HG03575 (cell line): ENCODE measurements around the gene SND1.

Experiments
- ATAC-seq: cut with Tn5 transposase; IDR thresholded peaks from one replicate; pipeline ENCODE4 v1.9.1; 2021; ENCODE audit not compliant: unreplicated experiment, insufficient number of reproducible peaks, low FRiP score; ENCODE audit errors: extremely low read depth

Gene SND1

GRCh38 chr7:127678337-127678736 is 26.3 kb downstream of the SND1 start:
- no peak for ATAC-seq

- ATAC-seq = peak; percentile 50
These were observed 27.0 kb downstream of the SND1 start for GRCh38 chr7:127678947-127679346.

GRCh38 chr7:127680983-127681382 is 29.0 kb downstream of the SND1 start:
- no peak for ATAC-seq

- ATAC-seq = no peak
These were observed 30.1 kb downstream of the SND1 start for GRCh38 chr7:127682140-127682539.

GRCh38 chr7:127683776-127684681 is 32.0 kb downstream of the SND1 start:
- peak; percentile 81 for ATAC-seq

- no peak for ATAC-seq
These were observed 37.3 kb downstream of the SND1 start for GRCh38 chr7:127689194-127689772.

GRCh38 chr7:127690337-127690736 is 38.3 kb downstream of the SND1 start:
- ATAC-seq = no peak

- no peak for ATAC-seq
These were observed 38.8 kb downstream of the SND1 start for GRCh38 chr7:127690806-127691205.

GRCh38 chr7:127692200-127692599 is 40.2 kb downstream of the SND1 start:
- no peak for ATAC-seq

- ATAC-seq = no peak
These were observed 47.9 kb downstream of the SND1 start for GRCh38 chr7:127699853-127700252.

- no peak for ATAC-seq
These were observed 50.2 kb downstream of the SND1 start for GRCh38 chr7:127702052-127702652.

GRCh38 chr7:127702938-127703337 is 50.9 kb downstream of the SND1 start:
- no peak for ATAC-seq

GRCh38 chr7:127704211-127704610 is 52.2 kb downstream of the SND1 start:
- no peak for ATAC-seq

- no peak for ATAC-seq
These were observed 53.5 kb downstream of the SND1 start for GRCh38 chr7:127705461-127705959.

- no peak for ATAC-seq
These were observed 54.8 kb downstream of the SND1 start for GRCh38 chr7:127706766-127707165.

- ATAC-seq = no peak
These were observed 56.2 kb downstream of the SND1 start for GRCh38 chr7:127708201-127708600.

GRCh38 chr7:127708788-127709187 is 56.8 kb downstream of the SND1 start:
- no peak for ATAC-seq

GRCh38 chr7:127710635-127711034 is 58.6 kb downstream of the SND1 start:
- no peak for ATAC-seq

GRCh38 chr7:127711872-127712271 is 59.9 kb downstream of the SND1 start:
- no peak for ATAC-seq

- ATAC-seq = no peak
These were observed 61.0 kb downstream of the SND1 start for GRCh38 chr7:127713006-127713405.
